WERI-Rb-1 (cell line): ENCODE results near the gene GARIN5A.
"Not testable (repeated sequence)": the region's sequence is repeated elsewhere in the genome, so short reads cannot be mapped to it uniquely, and the experiment has no call there.

Experiments
- DNase-seq: peaks from one replicate; pipeline ENCODE4 v3.0.0-alpha.2; 2020
- H3K27ac ChIP-seq: fragments of 250-450 bp; sonication (Bioruptor Pico); 2 replicates; pipeline ENCODE4 v1.5.1; 2020; ENCODE audit warnings: mild to moderate bottlenecking, moderate library complexity
- H3K27me3 ChIP-seq: fragments of 250-450 bp; sonication (Bioruptor Pico); 2 replicates; pipeline ENCODE4 v1.5.1; 2021; ENCODE audit warnings: mild to moderate bottlenecking, low read depth, moderate library complexity; ENCODE audit not compliant: insufficient read depth, severe bottlenecking
- H3K36me3 ChIP-seq: fragments of 250-450 bp; sonication (Bioruptor Pico); 2 replicates; pipeline ENCODE4 v1.5.1; 2020; ENCODE audit warnings: mild to moderate bottlenecking, moderate library complexity
- H3K4me3 ChIP-seq: 2 replicates; pipeline ENCODE4 v1.5.1; 2011; ENCODE audit warnings: low read depth, mild to moderate bottlenecking, control low read depth, low read length
- H3K9me3 ChIP-seq: fragments of 250-450 bp; sonication (Bioruptor Pico); 2 replicates; pipeline ENCODE4 v1.5.1; 2021; ENCODE audit warnings: mild to moderate bottlenecking, moderate library complexity; ENCODE audit not compliant: severe bottlenecking
- TF ChIP-seq, protein P1 (sequence below): IDR thresholded peaks from 2 replicates; pipeline ENCODE4 v1.5.1; 2011; ENCODE audit warnings: low read depth, mild to moderate bottlenecking, control low read depth, inconsistent platforms, low read length

The GARIN5A gene

DNA sequence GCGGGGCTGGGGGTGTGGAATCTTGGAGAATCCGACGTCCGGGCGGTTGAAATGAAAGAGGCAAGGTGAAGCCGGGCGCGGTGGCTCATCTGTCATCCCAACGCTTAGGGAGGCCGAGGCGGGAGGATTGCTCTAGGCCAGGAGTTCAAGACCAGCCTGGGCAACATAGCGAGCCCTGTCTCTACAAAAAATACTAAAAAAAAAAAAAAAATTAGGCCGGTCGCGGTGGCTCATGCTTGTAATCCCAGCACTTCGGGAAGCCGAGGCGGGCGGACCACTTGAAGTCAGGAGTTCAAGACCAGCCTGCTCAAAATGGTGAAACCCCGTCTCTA is 225 bp upstream of the GARIN5A start:
- DNase-seq: no peak
- H3K4me3 ChIP-seq: no peak overlapping the region
- TF ChIP-seq, protein P1, sequence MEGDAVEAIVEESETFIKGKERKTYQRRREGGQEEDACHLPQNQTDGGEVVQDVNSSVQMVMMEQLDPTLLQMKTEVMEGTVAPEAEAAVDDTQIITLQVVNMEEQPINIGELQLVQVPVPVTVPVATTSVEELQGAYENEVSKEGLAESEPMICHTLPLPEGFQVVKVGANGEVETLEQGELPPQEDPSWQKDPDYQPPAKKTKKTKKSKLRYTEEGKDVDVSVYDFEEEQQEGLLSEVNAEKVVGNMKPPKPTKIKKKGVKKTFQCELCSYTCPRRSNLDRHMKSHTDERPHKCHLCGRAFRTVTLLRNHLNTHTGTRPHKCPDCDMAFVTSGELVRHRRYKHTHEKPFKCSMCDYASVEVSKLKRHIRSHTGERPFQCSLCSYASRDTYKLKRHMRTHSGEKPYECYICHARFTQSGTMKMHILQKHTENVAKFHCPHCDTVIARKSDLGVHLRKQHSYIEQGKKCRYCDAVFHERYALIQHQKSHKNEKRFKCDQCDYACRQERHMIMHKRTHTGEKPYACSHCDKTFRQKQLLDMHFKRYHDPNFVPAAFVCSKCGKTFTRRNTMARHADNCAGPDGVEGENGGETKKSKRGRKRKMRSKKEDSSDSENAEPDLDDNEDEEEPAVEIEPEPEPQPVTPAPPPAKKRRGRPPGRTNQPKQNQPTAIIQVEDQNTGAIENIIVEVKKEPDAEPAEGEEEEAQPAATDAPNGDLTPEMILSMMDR: no peak
- no peaks in the 10 kb centered on the region for H3K9me3 ChIP-seq
- H3K27ac ChIP-seq: no peak overlapping the region
- H3K36me3 ChIP-seq: no peaks in the 10 kb centered on the region
- no peaks in the 10 kb centered on the region for H3K27me3 ChIP-seq

DNA sequence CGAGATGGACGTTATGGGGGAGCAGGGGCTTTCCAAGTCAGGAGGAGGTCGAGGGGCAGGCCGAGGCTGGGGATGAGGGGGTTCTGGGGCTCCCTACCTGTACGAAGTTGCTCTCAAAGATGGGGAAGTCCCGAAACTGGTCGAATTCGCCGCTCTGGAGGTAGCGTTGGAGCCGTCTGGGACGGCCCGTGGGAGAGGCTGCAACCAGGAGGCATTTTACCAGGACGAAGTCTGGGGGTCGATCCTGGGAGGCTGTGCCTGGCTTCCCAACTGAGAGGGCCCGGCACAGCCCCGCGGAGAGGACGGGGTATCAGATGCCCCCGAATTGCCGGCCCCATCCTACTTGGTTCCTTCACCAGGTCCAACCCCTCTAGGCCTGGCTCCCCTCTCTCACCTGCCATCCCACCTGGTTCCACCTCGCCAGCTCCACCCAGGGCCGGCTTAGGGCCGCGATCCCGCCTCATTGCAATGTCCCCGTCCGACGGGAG is 868 bp downstream of the GARIN5A start:
- Histone ChIP-seq H3K9me3 (no peaks in the 10 kb centered on the region), H3K27ac (no peak overlapping the region), H3K4me3 (no peak overlapping the region), H3K27me3 (no peaks in the 10 kb centered on the region), H3K36me3 (no peaks in the 10 kb centered on the region)
- TF ChIP-seq, protein P1: no peak
- DNase-seq: no peak

DNA sequence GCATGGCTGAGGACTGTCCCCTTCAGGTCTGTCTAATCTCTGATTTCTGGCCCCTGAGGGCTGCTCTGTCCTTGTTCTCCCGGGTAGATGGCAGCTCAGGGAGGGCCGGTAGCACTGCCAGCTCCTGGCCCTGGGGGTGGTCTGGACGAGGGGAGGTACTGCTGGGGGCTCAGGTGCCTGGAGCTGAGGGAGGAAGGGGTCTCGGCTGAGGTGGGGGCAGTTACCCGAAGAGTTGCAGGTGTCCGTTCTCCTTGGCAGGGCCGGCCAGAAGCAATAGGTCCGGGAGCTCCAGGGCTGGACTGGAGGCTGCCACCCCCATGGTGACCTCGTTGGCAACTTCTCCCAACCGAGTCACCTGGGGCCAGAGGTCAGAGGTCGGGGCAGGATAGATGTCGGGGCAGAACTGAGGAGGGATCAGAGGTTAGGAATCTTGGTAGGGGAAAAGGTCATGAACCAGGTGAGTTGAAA is 1.5 kb downstream of the GARIN5A start:
- DNase-seq: no peak
- Histone ChIP-seq H3K27me3 (no peaks in the 10 kb centered on the region), H3K27ac (no peak overlapping the region), H3K36me3 (no peaks in the 10 kb centered on the region), H3K9me3 (no peaks in the 10 kb centered on the region), H3K4me3 (no peak overlapping the region)
- TF ChIP-seq, protein P1: no peak

DNA sequence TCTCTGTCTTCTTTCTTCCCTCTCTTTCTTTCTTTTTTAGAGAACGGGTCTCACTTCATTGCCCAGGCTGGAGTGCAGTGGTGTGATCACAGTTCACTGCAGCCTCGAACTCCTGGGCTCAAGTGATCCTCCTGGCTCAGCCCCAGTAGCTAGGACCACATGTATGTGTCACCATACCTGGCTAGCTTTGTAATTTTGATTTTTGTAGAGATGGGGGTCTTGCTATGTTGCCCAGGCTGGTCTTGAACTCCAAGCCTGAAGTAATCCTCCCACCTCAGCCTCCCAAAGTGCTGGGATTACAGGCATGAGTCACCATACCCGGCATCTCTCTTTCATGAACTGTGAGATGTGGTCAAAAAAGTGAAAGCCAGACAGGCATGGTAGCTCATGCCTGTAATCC is 3.3 kb downstream of the GARIN5A start:
- DNase-seq, H3K4me3 ChIP-seq, H3K9me3 ChIP-seq, H3K27me3 ChIP-seq, H3K27ac ChIP-seq, H3K36me3 ChIP-seq: not testable (repeated sequence)

DNA sequence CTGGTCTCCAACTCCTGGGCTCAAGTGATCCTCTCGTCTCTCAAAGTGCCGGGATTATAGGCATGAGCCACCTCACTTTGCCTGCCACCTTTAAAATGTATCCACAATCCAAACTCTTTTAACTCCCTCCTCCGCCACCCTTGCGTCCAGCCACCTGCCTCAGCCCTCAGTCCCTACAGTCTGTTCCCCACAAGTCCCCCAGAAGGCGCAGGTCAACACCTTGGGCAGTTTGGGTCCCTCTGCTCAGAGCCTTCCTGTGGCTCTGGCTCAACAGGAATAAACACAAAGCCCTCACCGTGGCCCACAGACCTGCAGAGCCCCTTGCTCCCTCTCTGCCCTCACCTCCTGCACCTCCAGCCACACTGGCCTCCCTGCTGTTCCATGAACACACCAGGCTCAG is 7.8 kb downstream of the GARIN5A start:
- no peak overlapping the region for H3K4me3 ChIP-seq
- no peak overlapping the region for H3K27ac ChIP-seq
- DNase-seq: no peak
- H3K27me3 ChIP-seq: no peaks in the 10 kb centered on the region
- no peaks in the 10 kb centered on the region for H3K36me3 ChIP-seq
- TF ChIP-seq, protein P1: no peak
- no peaks in the 10 kb centered on the region for H3K9me3 ChIP-seq

DNA sequence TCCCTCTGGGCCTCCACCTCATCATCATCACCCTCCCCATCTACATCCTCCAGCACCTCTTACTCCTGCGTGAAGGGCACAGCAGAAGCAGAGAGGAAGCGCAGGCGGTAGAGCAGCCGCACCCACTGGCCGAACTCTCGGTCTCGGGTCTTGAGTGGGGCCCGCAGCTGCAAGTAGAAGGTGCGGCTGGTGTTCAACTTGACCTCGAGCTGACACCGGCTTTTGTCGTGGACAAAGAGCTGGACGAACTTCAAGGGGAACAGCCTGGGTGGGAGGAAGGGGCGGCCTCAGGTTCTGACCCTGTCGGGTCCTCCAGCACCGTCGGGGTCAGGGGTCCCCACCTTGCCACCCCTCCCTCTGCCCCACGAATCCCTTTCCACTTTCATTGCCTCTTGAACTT is 9.1 kb downstream of the GARIN5A start:
- no peaks in the 10 kb centered on the region for H3K9me3 ChIP-seq
- no peak overlapping the region for H3K4me3 ChIP-seq
- TF ChIP-seq, protein P1: no peak
- DNase-seq: no peak
- H3K27me3 ChIP-seq: no peaks in the 10 kb centered on the region
- H3K36me3 ChIP-seq: no peaks in the 10 kb centered on the region
- H3K27ac ChIP-seq: no peak overlapping the region
